ENCODE measurements around the gene PPP1R36.
"Not testable (repeated sequence)": the region's sequence is repeated elsewhere in the genome, so short reads cannot be mapped to it uniquely, and the experiment has no call there.

The PPP1R36 gene

GRCh38 chr14:64549791-64550620, at the start of gene PPP1R36:
TSS of gene PPP1R36 (plus strand) at chr14:64549961. CDS start at chr14:64549998, 37 bp downstream.
- DNase-seq (ENCODE audit: low read depth in 1 of 2, low spot score in 1 of 2) = no peak

- DNase-seq (ENCODE audit: low read depth in 1 of 2, low spot score in 1 of 2) = no peak
These were observed 49.7 kb upstream of the PPP1R36 start for GRCh38 chr14:64500088-64500487.

GRCh38 chr14:64501411-64502171, 48.2 kb upstream of the PPP1R36 start:
- DNase-seq (ENCODE audit: low read depth in 1 of 2, low spot score in 1 of 2) = no peak

- no peak for DNase-seq (ENCODE audit: low read depth in 1 of 2, low spot score in 1 of 2)
These were observed 47.3 kb upstream of the PPP1R36 start for GRCh38 chr14:64502456-64502855.

GRCh38 chr14:64502887-64503433, 46.8 kb upstream of the PPP1R36 start:
- DNase-seq (ENCODE audit: low read depth in 1 of 2, low spot score in 1 of 2) = no peak

GRCh38 chr14:64503434-64504309, 46.1 kb upstream of the PPP1R36 start, which contains the start of gene ZBTB25:
TSS of gene ZBTB25 (minus strand) at chr14:64503838. CDS start at chr14:64490533, 13,305 bp downstream.
- peak; percentile 88 to 93 for DNase-seq (ENCODE audit: low read depth in 1 of 2, low spot score in 1 of 2)

GRCh38 chr14:64504310-64504896, 45.4 kb upstream of the PPP1R36 start, which contains the start of gene ZBTB1:
TSS of gene ZBTB1 (plus strand) at chr14:64504770. CDS start at chr14:64521505, 16,735 bp downstream.
- peak; percentile 71 to 80 for DNase-seq (ENCODE audit: low read depth in 1 of 2, low spot score in 1 of 2)

GRCh38 chr14:64504897-64505794, 44.6 kb upstream of the PPP1R36 start:
- DNase-seq (ENCODE audit: low read depth in 1 of 2, low spot score in 1 of 2) = peak; percentile 66 to 71

GRCh38 chr14:64506721-64507120, 43.0 kb upstream of the PPP1R36 start:
- DNase-seq (ENCODE audit: low read depth in 1 of 2, low spot score in 1 of 2) = no peak

- DNase-seq (ENCODE audit: low read depth in 1 of 2, low spot score in 1 of 2) = peak in 1 of 2 donors; percentile 11
These were observed 42.2 kb upstream of the PPP1R36 start for GRCh38 chr14:64507376-64508156.

- DNase-seq (ENCODE audit: low read depth in 1 of 2, low spot score in 1 of 2) = no peak
These were observed 41.5 kb upstream of the PPP1R36 start for GRCh38 chr14:64508215-64508776.

- DNase-seq (ENCODE audit: low read depth in 1 of 2, low spot score in 1 of 2) = no peak
These were observed 40.7 kb upstream of the PPP1R36 start for GRCh38 chr14:64509036-64509435.

GRCh38 chr14:64510825-64511671, 38.7 kb upstream of the PPP1R36 start:
- peak in 1 of 2 donors; percentile 54 for DNase-seq (ENCODE audit: low read depth in 1 of 2, low spot score in 1 of 2)

GRCh38 chr14:64513271-64513670, 36.5 kb upstream of the PPP1R36 start:
- DNase-seq (ENCODE audit: low read depth in 1 of 2, low spot score in 1 of 2) = no peak

- DNase-seq (ENCODE audit: low read depth in 1 of 2, low spot score in 1 of 2) = no peak
These were observed 34.7 kb upstream of the PPP1R36 start for GRCh38 chr14:64515053-64515452.

- DNase-seq (ENCODE audit: low read depth in 1 of 2, low spot score in 1 of 2) = no peak
These were observed 32.8 kb upstream of the PPP1R36 start for GRCh38 chr14:64516969-64517368.

GRCh38 chr14:64517667-64518066, 32.1 kb upstream of the PPP1R36 start:
- DNase-seq (ENCODE audit: low read depth in 1 of 2, low spot score in 1 of 2) = not testable (repeated sequence)

Measured in activated T-helper 1 cell treated with anti-CD3 and anti-CD28 coated beads, Interleukin-2, amount 50 U/mL, for 16 hours (primary cell).